ENCODE measurements around the gene C2CD3.

The C2CD3 gene

GRCh38 chr11:73982990-73983740 lies 187.6 kb downstream of the C2CD3 start:
- Histone ChIP-seq H4K12ac (ENCODE audit: low read depth, low read length) (peak overlapping the region; percentile 22), H3K14ac (ENCODE audit: low read length) (peak overlapping the region; percentile 14), H3K27me3 (ENCODE audit: insufficient read depth, low read length) (no peaks in the 10 kb centered on the region), H2BK5ac (ENCODE audit: low read depth, low read length, poor library complexity) (peak overlapping the region; percentile 4), H3K79me2 (ENCODE audit: control insufficient read depth, insufficient read depth, low read length, poor library complexity) (peaks cover 2% of the 10 kb centered on the region), H3K4me2 (ENCODE audit: low read length) (peak overlapping the region; percentile 79), H2BK12ac (ENCODE audit: low read length) (no peak overlapping the region), H3K4me1 (ENCODE audit: control insufficient read depth in 1 of 2, insufficient read depth in 2 of 2, low read length in 2 of 2) (peaks cover 5 to 17% of the 10 kb centered on the region in 2 experiments), H3K4ac (ENCODE audit: low read depth, low read length) (no peak overlapping the region), H3K27ac (ENCODE audit: low read depth, low read length) (peak overlapping the region; percentile 50), H2BK120ac (ENCODE audit: insufficient read depth, low read length, poor library complexity) (no peak overlapping the region), H3K79me1 (ENCODE audit: low read length) (peaks cover 5% of the 10 kb centered on the region), H3K9ac (ENCODE audit: low read length) (peak overlapping the region; percentile 51), H2AK5ac (ENCODE audit: low read length) (no peak overlapping the region), H2AFZ (ENCODE audit: insufficient read depth, low read length, poor library complexity) (peak overlapping the region; percentile 68), H4K8ac (ENCODE audit: low read depth, low read length) (peak overlapping the region; percentile 35), H4K91ac (ENCODE audit: low read depth, low read length) (peak overlapping the region; percentile 29), H3K4me3 (ENCODE audit: low read depth, low read length) (peak overlapping the region; percentile 77), H3K36me3 (ENCODE audit: control insufficient read depth in 1 of 2, insufficient read depth in 2 of 2, low read length in 2 of 2) (peaks cover under 1 to 5% of the 10 kb centered on the region in 2 experiments), H3K23ac (ENCODE audit: low read length) (no peak overlapping the region), H3K18ac (ENCODE audit: low read length) (peak overlapping the region; percentile 4), H3K9me3 (ENCODE audit: insufficient read depth, low read depth, low read length) (no peaks in the 10 kb centered on the region)
- no CpG with 5 or more reads among the region's 56 CpGs for WGBS (ENCODE audit: extremely low coverage, insufficient coverage, insufficient read length)
- peak; percentile 82 to 85 for DNase-seq

DNA sequence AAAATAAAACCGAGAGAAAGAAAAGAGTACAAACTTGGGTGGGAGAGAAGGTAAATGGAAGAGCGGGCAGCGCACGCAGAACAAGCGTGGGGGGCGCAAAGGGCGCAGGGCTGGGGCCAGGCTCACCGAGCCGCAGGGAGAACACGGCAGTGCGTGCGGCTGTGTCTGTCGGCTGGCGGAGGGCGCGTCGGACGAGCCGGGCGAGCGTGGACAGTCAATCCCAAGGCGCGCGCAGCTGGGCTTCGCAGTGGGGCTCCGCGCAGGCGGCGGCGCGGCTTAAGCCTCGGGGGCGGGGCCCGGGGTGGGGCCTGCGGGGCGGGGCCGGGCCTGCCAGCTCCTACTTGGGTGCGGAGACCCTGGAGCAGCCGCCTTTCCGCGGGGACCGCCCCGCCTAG lies 188.2 kb downstream of the C2CD3 start, which contains the start of gene UCP2:
TSS of gene UCP2 (minus strand) at position 249 of the 395 bp plus-strand sequence. CDS start 4,465 bp downstream, outside the sequence.
- Histone ChIP-seq H2BK120ac (ENCODE audit: insufficient read depth, low read length, poor library complexity) (no peak within 1 kb of the TSS), H3K9me3 (ENCODE audit: insufficient read depth, low read depth, low read length) (no peaks in the 10 kb centered on the region), H4K8ac (ENCODE audit: low read depth, low read length) (peak within 1 kb of the TSS; percentile 35), H3K23ac (ENCODE audit: low read length) (no peak within 1 kb of the TSS), H3K9ac (ENCODE audit: low read length) (peak within 1 kb of the TSS; percentile 51), H3K79me1 (ENCODE audit: low read length) (peaks cover 5% of the 10 kb centered on the region), H4K12ac (ENCODE audit: low read depth, low read length) (peak within 1 kb of the TSS; percentile 23), H3K14ac (ENCODE audit: low read length) (peak within 1 kb of the TSS; percentile 14), H3K4ac (ENCODE audit: low read depth, low read length) (no peak within 1 kb of the TSS), H3K27me3 (ENCODE audit: insufficient read depth, low read length) (no peaks in the 10 kb centered on the region), H3K36me3 (ENCODE audit: control insufficient read depth in 1 of 2, insufficient read depth in 2 of 2, low read length in 2 of 2) (peaks cover 6 to 11% of the 10 kb centered on the region in 2 experiments), H3K18ac (ENCODE audit: low read length) (peak within 1 kb of the TSS; percentile 11), H4K91ac (ENCODE audit: low read depth, low read length) (peak within 1 kb of the TSS; percentile 29), H3K4me1 (ENCODE audit: control insufficient read depth in 1 of 2, insufficient read depth in 2 of 2, low read length in 2 of 2) (peaks cover 5 to 17% of the 10 kb centered on the region in 2 experiments), H2AK5ac (ENCODE audit: low read length) (no peak within 1 kb of the TSS), H2AFZ (ENCODE audit: insufficient read depth, low read length, poor library complexity) (peak within 1 kb of the TSS; percentile 68), H2BK5ac (ENCODE audit: low read depth, low read length, poor library complexity) (peak within 1 kb of the TSS; percentile 4), H3K4me3 (ENCODE audit: low read depth, low read length) (peak within 1 kb of the TSS; percentile 77), H2BK12ac (ENCODE audit: low read length) (no peak within 1 kb of the TSS), H3K27ac (ENCODE audit: low read depth, low read length) (peak within 1 kb of the TSS; percentile 50), H3K4me2 (ENCODE audit: low read length) (peak within 1 kb of the TSS; percentile 79), H3K79me2 (ENCODE audit: control insufficient read depth, insufficient read depth, low read length, poor library complexity) (peaks cover 2% of the 10 kb centered on the region)
- peak; percentile 77 to 88 for DNase-seq
- WGBS (ENCODE audit: extremely low coverage, insufficient coverage, insufficient read length), result no CpG with 5 or more reads among the region's 43 CpGs

GRCh38 chr11:73981051-73981805 lies 189.6 kb downstream of the C2CD3 start:
- peaks cover 2% of the 10 kb centered on the region for H3K79me2 ChIP-seq (ENCODE audit: control insufficient read depth, insufficient read depth, low read length, poor library complexity)
- H3K79me1 ChIP-seq (ENCODE audit: low read length), result peaks cover 5% of the 10 kb centered on the region

DNA sequence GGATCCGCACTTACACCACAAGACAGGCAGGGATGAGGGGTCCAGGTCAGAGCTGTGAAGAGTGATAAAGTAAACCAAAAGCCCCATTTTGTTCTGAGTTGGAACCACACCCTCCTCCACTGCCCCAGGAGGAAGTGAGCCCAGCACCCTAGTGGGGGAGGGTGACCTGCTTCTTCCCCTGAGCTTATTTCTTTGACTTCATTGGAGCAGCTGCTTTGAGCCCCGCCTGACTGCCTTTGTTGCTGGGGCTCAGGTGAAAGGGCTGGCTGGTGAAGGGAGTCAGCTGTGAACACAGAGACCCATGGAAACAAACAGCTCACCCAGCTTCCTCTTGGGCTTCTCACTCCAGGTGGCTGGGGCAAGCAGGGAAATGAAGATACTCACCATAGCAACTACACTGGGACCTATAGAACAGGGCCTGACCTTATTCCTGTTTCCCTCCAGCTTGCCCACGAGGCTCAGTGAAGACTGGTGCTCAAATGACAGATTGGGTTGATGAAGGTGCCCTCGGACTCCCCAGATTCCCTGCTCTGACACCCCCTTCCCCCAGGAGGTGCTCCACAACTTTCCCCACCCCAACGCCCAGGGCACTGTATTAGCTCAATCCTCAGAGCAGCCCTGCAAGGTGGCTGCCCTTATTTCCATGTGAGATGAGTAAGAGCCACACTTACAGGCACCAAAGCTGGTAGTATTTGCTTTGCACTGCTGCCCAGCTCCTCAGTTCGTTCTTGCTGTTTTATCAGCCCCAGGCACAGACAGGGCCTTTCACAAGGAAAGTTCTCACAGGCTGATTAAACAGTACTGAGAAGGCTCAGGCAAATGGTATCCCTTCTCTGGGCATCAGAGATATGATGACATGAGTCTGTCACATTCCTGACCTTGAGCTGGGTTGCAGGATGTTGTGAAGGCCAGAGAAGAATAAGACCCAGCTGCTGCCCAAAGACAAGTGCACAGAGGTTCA lies 190.5 kb downstream of the C2CD3 start:
- Histone ChIP-seq H4K91ac (ENCODE audit: low read depth, low read length) (no peak overlapping the region), H3K27me3 (ENCODE audit: insufficient read depth, low read length) (no peaks in the 10 kb centered on the region), H3K36me3 (ENCODE audit: control insufficient read depth in 1 of 2, insufficient read depth in 2 of 2, low read length in 2 of 2) (peaks cover 15 to 27% of the 10 kb centered on the region in 2 experiments), H3K23ac (ENCODE audit: low read length) (no peak overlapping the region), H3K4me2 (ENCODE audit: low read length) (no peak overlapping the region), H3K4me1 (ENCODE audit: control insufficient read depth in 1 of 2, insufficient read depth in 2 of 2, low read length in 2 of 2) (peaks cover 5 to 17% of the 10 kb centered on the region in 2 experiments), H3K79me2 (ENCODE audit: control insufficient read depth, insufficient read depth, low read length, poor library complexity) (peaks cover 2% of the 10 kb centered on the region), H3K4me3 (ENCODE audit: low read depth, low read length) (no peak overlapping the region), H3K18ac (ENCODE audit: low read length) (no peak overlapping the region), H2BK120ac (ENCODE audit: insufficient read depth, low read length, poor library complexity) (no peak overlapping the region), H4K12ac (ENCODE audit: low read depth, low read length) (no peak overlapping the region), H2BK5ac (ENCODE audit: low read depth, low read length, poor library complexity) (no peak overlapping the region), H3K9me3 (ENCODE audit: insufficient read depth, low read depth, low read length) (no peaks in the 10 kb centered on the region), H2AFZ (ENCODE audit: insufficient read depth, low read length, poor library complexity) (no peak overlapping the region), H4K8ac (ENCODE audit: low read depth, low read length) (no peak overlapping the region), H3K4ac (ENCODE audit: low read depth, low read length) (no peak overlapping the region), H3K9ac (ENCODE audit: low read length) (no peak overlapping the region), H3K14ac (ENCODE audit: low read length) (no peak overlapping the region), H2BK12ac (ENCODE audit: low read length) (no peak overlapping the region), H2AK5ac (ENCODE audit: low read length) (no peak overlapping the region), H3K27ac (ENCODE audit: low read depth, low read length) (no peak overlapping the region), H3K79me1 (ENCODE audit: low read length) (peaks cover 5% of the 10 kb centered on the region)
- DNase-seq, result no peak
- no CpG with 5 or more reads among the region's 6 CpGs for WGBS (ENCODE audit: extremely low coverage, insufficient coverage, insufficient read length)

More at GRCh38 chr11:73981051-73981805, 189.6 kb downstream of the C2CD3 start:
- H3K18ac ChIP-seq (ENCODE audit: low read length), result no peak overlapping the region
- H3K9ac ChIP-seq (ENCODE audit: low read length), result no peak overlapping the region
- no peak overlapping the region for H2BK120ac ChIP-seq (ENCODE audit: insufficient read depth, low read length, poor library complexity)
- WGBS (ENCODE audit: extremely low coverage, insufficient coverage, insufficient read length), result no CpG with 5 or more reads among the region's 13 CpGs
- H2AK5ac ChIP-seq (ENCODE audit: low read length), result no peak overlapping the region
- DNase-seq, result no peak
- no peak overlapping the region for H2AFZ ChIP-seq (ENCODE audit: insufficient read depth, low read length, poor library complexity)
- peaks cover 15 to 21% of the 10 kb centered on the region in 2 experiments for H3K36me3 ChIP-seq (ENCODE audit: control insufficient read depth in 1 of 2, insufficient read depth in 2 of 2, low read length in 2 of 2)
- no peak overlapping the region for H3K27ac ChIP-seq (ENCODE audit: low read depth, low read length)
- H2BK5ac ChIP-seq (ENCODE audit: low read depth, low read length, poor library complexity), result no peak overlapping the region
- peaks cover 5 to 17% of the 10 kb centered on the region in 2 experiments for H3K4me1 ChIP-seq (ENCODE audit: control insufficient read depth in 1 of 2, insufficient read depth in 2 of 2, low read length in 2 of 2)
- H3K14ac ChIP-seq (ENCODE audit: low read length), result no peak overlapping the region
- no peak overlapping the region for H2BK12ac ChIP-seq (ENCODE audit: low read length)
- H4K12ac ChIP-seq (ENCODE audit: low read depth, low read length), result no peak overlapping the region
- no peak overlapping the region for H4K91ac ChIP-seq (ENCODE audit: low read depth, low read length)
- no peaks in the 10 kb centered on the region for H3K9me3 ChIP-seq (ENCODE audit: insufficient read depth, low read depth, low read length)
- no peaks in the 10 kb centered on the region for H3K27me3 ChIP-seq (ENCODE audit: insufficient read depth, low read length)
- H3K4ac ChIP-seq (ENCODE audit: low read depth, low read length), result no peak overlapping the region
- H3K4me3 ChIP-seq (ENCODE audit: low read depth, low read length), result peak overlapping the region; percentile 25
- H3K4me2 ChIP-seq (ENCODE audit: low read length), result peak overlapping the region; percentile 79
- H3K23ac ChIP-seq (ENCODE audit: low read length), result no peak overlapping the region
- H4K8ac ChIP-seq (ENCODE audit: low read depth, low read length), result no peak overlapping the region

Measured in trophoblast cell (in vitro differentiated cells and primary cell).